K562 (cell line): ENCODE data around the gene LGI4. TPM values are rescaled to one million over a fixed set of nuclear protein-coding genes. Genes with fewer than 3 reads are reported as not detected.
A peak's percentile ranks its signal among the peaks of the same experiment; 100 is the strongest.

ENCODE experiments used
- ATAC-seq: fragments of 200-7000 bp; cut with Tn5 transposase; 3 replicates; pipeline ENCODE4 v1.9.1; 2020; ENCODE audit warnings: moderate library complexity
- BruUV-seq: library from RNA; stranded (reverse); fragments of 400-500 nt; replicated peaks from 2 replicates; lab custom pipeline; 2021; lab: Mats Ljungman, UMichigan
- CTCF ChIA-PET: fragments of 300-600 bp; formaldehyde crosslinking; extraction: SDS; loops from one replicate; lab custom pipeline; 2021; ENCODE audit warnings: low intra/inter-chr PET ratio; lab: Yijun Ruan, JAX
- POLR2A ChIA-PET: fragments of 300-600, 350-650 bp; sonication (Branson Sonifier 250); formaldehyde crosslinking; extraction: SDS; loops from one replicate; lab custom pipeline; 2021; ENCODE audit warnings: antibody characterized with exemption, inconsistent platforms; lab: Yijun Ruan, JAX
- DNase-seq, 4 experiments: peaks; one replicate each; pipeline versions ENCODE4 v3.0.0 to v3.0.0-alpha.2; 2011 to 2018; ENCODE audit warnings: low spot score in 3 of 4, mixed read lengths in 3 of 4; ENCODE audit errors: extremely low read depth in 1 of 4
- FAIRE-seq: peaks from 2 replicates; lab custom pipeline; 2011; peaks lifted over from hg19 to GRCh38; lab: Jason Lieb, UNC
- H2AFZ ChIP-seq: 2 replicates; pipeline ENCODE4 v1.6.0; 2011; ENCODE audit warnings: low read depth, low read length, control low read depth, inconsistent platforms
- H3K27ac ChIP-seq: fragments of 200-600 bp; 3 replicates; pipeline ENCODE4 v1.8.0; 2011; ENCODE audit warnings: low read depth, mild to moderate bottlenecking, control low read depth, inconsistent platforms, low read length, moderate library complexity, mixed read lengths; ENCODE audit errors: extremely low read depth
- H3K27me3 ChIP-seq, 2 experiments: fragments of 300-600 bp in 1 of 2; 2 replicates in 1 of 2; 3 replicates in 1 of 2; pipeline versions ENCODE4 v1.6.0 to v1.8.0; 2011; ENCODE audit warnings: inconsistent platforms in 2 of 2, low read length in 2 of 2, mild to moderate bottlenecking in 1 of 2, mixed read lengths in 1 of 2, moderate library complexity in 1 of 2; ENCODE audit not compliant: control insufficient read depth in 2 of 2, insufficient read depth in 2 of 2
- H3K36me3 ChIP-seq: fragments of 300-600 bp; 3 replicates; pipeline ENCODE4 v1.8.0; 2011; ENCODE audit warnings: mild to moderate bottlenecking, low read length, inconsistent platforms; ENCODE audit not compliant: control insufficient read depth, insufficient read depth
- H3K4me1 ChIP-seq, 2 experiments: fragments of 200-600 bp in 1 of 2; replicated peaks in 1 of 2; 2 replicates in 1 of 2; 3 replicates in 1 of 2; pipeline versions ENCODE4 v1.5.1 to v1.8.0; 2011; ENCODE audit warnings: inconsistent platforms in 2 of 2, low read length in 2 of 2, mild to moderate bottlenecking in 1 of 2, mixed read lengths in 1 of 2, moderate library complexity in 1 of 2; ENCODE audit not compliant: control insufficient read depth in 2 of 2, insufficient read depth in 2 of 2
- H3K4me2 ChIP-seq: 2 replicates; pipeline ENCODE4 v1.6.1; 2011; ENCODE audit warnings: low read length, control low read depth, inconsistent platforms, mixed read lengths; ENCODE audit not compliant: insufficient read depth
- H3K4me3 ChIP-seq: fragments of 200-600 bp; sonication (generic), shearing (Covaris generic); 2 replicates; pipeline ENCODE4 v1.5.1; 2016; ENCODE audit warnings: control low read depth, inconsistent platforms
- H3K79me2 ChIP-seq: fragments of 200-600 bp; 3 replicates; pipeline ENCODE4 v1.8.0; 2011; ENCODE audit warnings: low read length, inconsistent platforms; ENCODE audit not compliant: control insufficient read depth, insufficient read depth
- H3K9ac ChIP-seq, 2 experiments: 2 replicates each; pipeline versions ENCODE4 v1.6.0 to v1.6.1; 2011; ENCODE audit warnings: low read depth in 2 of 2, low read length in 2 of 2, control low read depth in 1 of 2, inconsistent platforms in 1 of 2, mild to moderate bottlenecking in 1 of 2, mixed read lengths in 1 of 2; ENCODE audit not compliant: insufficient read depth in 1 of 2
- H3K9me1 ChIP-seq: one replicate; pipeline ENCODE4 v1.6.0; 2011; ENCODE audit warnings: inconsistent platforms, mild to moderate bottlenecking, low read length, moderate library complexity; ENCODE audit not compliant: control insufficient read depth, insufficient read depth
- H3K9me3 ChIP-seq: replicated peaks from 2 replicates; pipeline ENCODE4 v1.5.1; 2011; ENCODE audit warnings: low read depth, low read length, inconsistent platforms; ENCODE audit not compliant: control insufficient read depth, insufficient read depth
- H4K20me1 ChIP-seq: replicated peaks from 2 replicates; pipeline ENCODE4 v1.6.1; 2011; ENCODE audit warnings: low read length, inconsistent platforms, mixed read lengths; ENCODE audit not compliant: control insufficient read depth, insufficient read depth
- BHLHE40 ChIP-seq: IDR thresholded peaks from 2 replicates; pipeline ENCODE4 v1.6.1; 2011; ENCODE audit warnings: low read length, improper control_type of control experiment
- BRD9 ChIP-seq: fragments of 450-650 bp; IDR thresholded peaks from 2 replicates; pipeline ENCODE4 v1.6.1; 2018; ENCODE audit warnings: low read depth; ENCODE audit not compliant: partially characterized antibody
- GTF2A2 ChIP-seq: IDR thresholded peaks from 2 replicates; pipeline ENCODE4 v1.6.1; 2016; ENCODE audit warnings: mild to moderate bottlenecking, missing genetic modification characterization, missing compliant biosample characterization
- HDGF ChIP-seq: fragments of 450-650 bp; IDR thresholded peaks from 2 replicates; pipeline ENCODE4 v1.6.1; 2016
- HNRNPLL ChIP-seq: fragments of 200-400 bp; formaldehyde crosslinking; IDR thresholded peaks from 2 replicates; pipeline ENCODE4 v1.6.1; 2017; ENCODE audit warnings: low read length, low read depth, mild to moderate bottlenecking; ENCODE audit not compliant: poor library complexity, severe bottlenecking
- KDM1A ChIP-seq, 2 experiments: fragments of 450-650 bp; IDR thresholded peaks; 2 replicates each; pipeline ENCODE4 v1.6.1; 2016; ENCODE audit warnings: mild to moderate bottlenecking in 2 of 2
- MAFG ChIP-seq: fragments of 450-650 bp; conservative IDR thresholded peaks from 2 replicates; pipeline ENCODE4 v1.6.1; 2016; ENCODE audit warnings: missing genetic modification characterization, missing compliant biosample characterization
- NFYB ChIP-seq: IDR thresholded peaks from 2 replicates; pipeline ENCODE4 v1.6.1; 2011; ENCODE audit warnings: mild to moderate bottlenecking, moderate library complexity; ENCODE audit not compliant: insufficient read length; ENCODE audit errors: extremely low read depth
- NUFIP1 ChIP-seq: fragments of 450-650 bp; IDR thresholded peaks from 2 replicates; pipeline ENCODE4 v1.6.1; 2018; ENCODE audit not compliant: partially characterized antibody
- POLR2AphosphoS5 ChIP-seq: IDR thresholded peaks from 2 replicates; pipeline ENCODE4 v1.6.1; 2011; ENCODE audit warnings: mild to moderate bottlenecking, low read depth, low read length, moderate library complexity; ENCODE audit not compliant: control insufficient read depth, insufficient read depth
- PURB ChIP-seq: sonication (generic); formaldehyde crosslinking; IDR thresholded peaks from 2 replicates; pipeline ENCODE4 v1.9.0; 2021; ENCODE audit warnings: low read depth, mild to moderate bottlenecking, missing genetic modification reagents
- RCOR1 ChIP-seq, 2 experiments: IDR thresholded peaks; 2 replicates each; pipeline ENCODE4 v1.6.1; 2012; ENCODE audit warnings: low read depth in 2 of 2, low read length in 2 of 2, borderline replicate concordance in 1 of 2, improper control_type of control experiment in 1 of 2
- RFX5 ChIP-seq: IDR thresholded peaks from 2 replicates; pipeline ENCODE4 v1.6.1; 2011; ENCODE audit warnings: low read depth, mild to moderate bottlenecking, improper control_type of control experiment, low read length
- SAFB ChIP-seq: fragments of 200-400 bp; formaldehyde crosslinking; IDR thresholded peaks from 2 replicates; pipeline ENCODE4 v1.6.1; 2017; ENCODE audit warnings: low read depth, low read length, borderline replicate concordance
- SIN3B ChIP-seq: fragments of 450-650 bp; IDR thresholded peaks from 2 replicates; pipeline ENCODE4 v1.6.1; 2017; ENCODE audit warnings: low read depth, mild to moderate bottlenecking, moderate library complexity
- SRSF1 ChIP-seq: fragments of 200-400 bp; formaldehyde crosslinking; IDR thresholded peaks from 2 replicates; pipeline ENCODE4 v1.6.1; 2017; ENCODE audit warnings: mild to moderate bottlenecking, low read depth, low read length, moderate library complexity
- TEAD1 ChIP-seq, 2 experiments: fragments of 450-650 bp in 1 of 2; sonication (generic) in 1 of 2; formaldehyde crosslinking; IDR thresholded peaks; 2 replicates each; pipeline versions ENCODE4 v1.4.0 to v1.8.0; 2020 to 2022; ENCODE audit warnings: mild to moderate bottlenecking in 2 of 2, missing genetic modification reagents in 1 of 2
- XRCC4 ChIP-seq: IDR thresholded peaks from one replicate; pipeline ENCODE4 v1.6.1; 2011; ENCODE audit not compliant: insufficient read depth, insufficient read length; ENCODE audit errors: extremely low read depth
- ZKSCAN3 ChIP-seq: fragments of 250-450 bp; sonication (Bioruptor Pico); IDR thresholded peaks from 2 replicates; pipeline ENCODE4 v1.4.0; 2020
- ZNF436 ChIP-seq: fragments of 250-450, 450-650 bp; sonication (Bioruptor Pico); formaldehyde crosslinking; IDR thresholded peaks from 2 replicates; pipeline ENCODE4 v1.7.0; 2020; ENCODE audit warnings: mild to moderate bottlenecking
- WGBS: fragments of 100-300 bp; shearing (Covaris generic); methylation state at CpG from one replicate; pipeline ENCODE4 v1.1.6; 2016; ENCODE audit warnings: low coverage, mixed read lengths; ENCODE audit not compliant: insufficient coverage; ENCODE audit errors: missing lambda C conversion rate; 5-methylcytosine and 5-hydroxymethylcytosine counted together
- in situ Hi-C: fragments of 300-500 bp; cut with MboI; formaldehyde crosslinking; loops from 4 replicates; pipeline ENCODE4 v1.15.0; 2018; ENCODE audit warnings: inconsistent platforms, mixed read lengths
- intact Hi-C: fragments of 100-400 bp; cut with micrococcal nuclease; formaldehyde crosslinking; loops from 2 replicates; pipeline ENCODE4 v1.14.2; 2022
- polyA plus RNA-seq, 8 experiments: library from polyadenylated mRNA; depleted of rRNA in 4 of 8; stranded (reverse) in 5 of 8; unstranded in 3 of 8; fragments of >200 nt; fragmentation: Nextera tagmentation in 2 of 8; fragmentation: Illumina TruSeq in 1 of 8; extraction: Ambion mirVana in 2 of 8; extraction: Trizol in 1 of 8; gene quantifications; 2 replicates each; pipeline versions ENCODE4 v1.2.1 to v1.2.3, GENCODE V29; 2011 to 2014; ENCODE audit warnings: inconsistent platforms in 1 of 8, missing spikeins in 1 of 8
- total RNA-seq, 7 experiments: library from RNA; depleted of rRNA in 6 of 7; stranded (reverse); fragments of >200 nt in 6 of 7; fragmentation: Illumina TruSeq in 2 of 7; extraction: Trizol in 2 of 7; gene quantifications; 2 replicates each; pipeline versions ENCODE4 v1.2.1 to v1.2.3, GENCODE V29; 2011 to 2021; ENCODE audit warnings: low replicate concordance in 1 of 7
- TF ChIP-seq, protein P1 (sequence below): sonication (generic); formaldehyde crosslinking; IDR thresholded peaks from 2 replicates; pipeline ENCODE4 v1.9.0; 2022; ENCODE audit warnings: mild to moderate bottlenecking, missing genetic modification reagents
- TF ChIP-seq, protein P2 (sequence below), 2 experiments: IDR thresholded peaks; 2 replicates each; pipeline ENCODE4 v1.6.1; 2011; ENCODE audit warnings: borderline replicate concordance in 1 of 2, control low read depth in 1 of 2, low read depth in 1 of 2, low read length in 1 of 2, mild to moderate bottlenecking in 1 of 2, mixed read lengths in 1 of 2, moderate library complexity in 1 of 2; ENCODE audit not compliant: insufficient read depth in 1 of 2, insufficient read length in 1 of 2, poor library complexity in 1 of 2, severe bottlenecking in 1 of 2; ENCODE audit errors: extremely low read depth in 1 of 2

The LGI4 gene
- total and polyA plus RNA-seq, 9 of the 15 experiments (the other 6 are each of a cell fraction or from before 2014, with no cell fraction given) = 0.14 to 0.30 (median 0.24) TPM; not detected in 4

DNA sequence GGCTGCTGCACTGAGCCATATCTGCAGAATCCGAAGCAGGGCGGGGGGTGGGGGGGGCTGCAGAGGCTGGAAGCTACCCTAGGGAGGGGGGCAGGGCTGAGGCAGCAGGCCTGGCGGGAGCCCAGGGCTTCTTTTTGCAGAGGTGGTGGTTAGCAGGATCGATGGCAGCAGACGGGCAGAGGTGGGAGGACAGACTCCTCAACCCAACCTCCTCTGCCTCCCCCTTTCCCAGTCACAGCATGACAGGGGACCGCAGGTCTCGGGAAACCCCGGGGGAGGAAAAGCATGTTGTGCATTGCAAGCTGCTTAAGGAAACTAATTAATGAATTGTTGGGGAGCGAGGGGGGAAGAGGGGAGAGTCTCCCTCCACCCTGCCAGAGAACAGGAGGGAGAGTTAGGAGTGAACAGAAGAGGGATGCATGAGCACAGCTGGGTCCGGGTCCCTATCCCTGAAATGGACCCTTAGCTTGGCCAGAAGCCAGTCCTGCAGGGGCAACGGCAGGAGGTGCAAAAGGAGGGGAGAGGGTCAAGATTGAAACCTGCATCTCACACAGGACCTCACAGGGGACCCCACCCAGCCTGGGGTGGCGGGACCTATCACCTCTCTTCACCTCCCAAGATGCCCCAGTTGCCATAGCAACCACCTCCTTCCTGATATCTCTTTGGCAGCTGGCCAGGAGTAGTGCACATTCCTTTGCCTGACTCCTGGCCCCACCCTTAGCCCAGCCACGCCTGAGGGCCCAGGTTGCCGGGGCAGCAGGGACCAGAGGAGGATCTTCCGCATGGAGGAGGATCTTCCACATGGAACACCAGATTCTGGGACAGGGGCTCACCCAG is 10.0 kb upstream of the LGI4 start:
- ChIA-PET CTCF (no interaction called here), POLR2A (interaction anchor here (0.6 to 1.0 kb wide), 2 partner anchors 14 to 317 kb away, joined by 3 read pairs; no protein-coding TSS in a partner anchor)
- Histone ChIP-seq H3K4me1 (peaks cover 13 to 43% of the 10 kb centered on the region in 2 experiments), H3K9me1 (no peaks in the 10 kb centered on the region), H3K4me2 (no peak overlapping the region), H2AFZ (no peak overlapping the region), H3K79me2 (no peaks in the 10 kb centered on the region), H4K20me1 (peaks cover 12% of the 10 kb centered on the region), H3K9me3 (no peaks in the 10 kb centered on the region), H3K27ac (no peak overlapping the region), H3K27me3 (no peaks in the 10 kb centered on the region; a peak in 1 of 5 replicates), H3K36me3 (peaks cover 8% of the 10 kb centered on the region; the same call in 2 of the 3 replicates), H3K9ac (no peak overlapping the region), H3K4me3 (no peak overlapping the region)
- WGBS = 6% methylated on average over 11 of the region's 15 CpGs
- in situ Hi-C loops = no loop called here
- FAIRE-seq (peak; percentile 86), ATAC-seq (peak; percentile 31), DNase-seq (peak; percentile 87 to 95 (median 88))
- intact Hi-C loops = loop anchor here (5.0 kb wide), 1 partner anchor 122 kb away; the partner anchor contains the start of gene USF2
- BruUV-seq = no TSS peak
- peak; percentile 49 to 86 for TF ChIP-seq TEAD1 (CRISPR knock-in tag; IDR thresholded peaks at IDR 0.05)
- TF ChIP-seq HDGF = no peak
- TF ChIP-seq GTF2A2 (tag) = no peak
- peak; percentile 62; the same call in 1 of the 2 replicates for TF ChIP-seq RFX5
- TF ChIP-seq, protein P1, sequence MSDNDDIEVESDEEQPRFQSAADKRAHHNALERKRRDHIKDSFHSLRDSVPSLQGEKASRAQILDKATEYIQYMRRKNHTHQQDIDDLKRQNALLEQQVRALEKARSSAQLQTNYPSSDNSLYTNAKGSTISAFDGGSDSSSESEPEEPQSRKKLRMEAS (CRISPR knock-in tag) = no peak
- TF ChIP-seq SIN3B = no peak
- 0 out of 2 replicates have a peak, but pooled peaks have one; percentile 3 for TF ChIP-seq BHLHE40
- no peak for TF ChIP-seq MAFG (tag)
- peak; percentile 73 to 99; a peak in 3 of 4 replicates for TF ChIP-seq RCOR1 (IDR thresholded peaks at IDR 0.05; ENCODE audit: borderline replicate concordance in 1 of 2, low read depth in 2 of 2, low read length in 2 of 2)
- TF ChIP-seq NUFIP1 = no peak
- TF ChIP-seq SAFB = no peak
- no peak for TF ChIP-seq ZNF436 (CRISPR knock-in tag)
- no peak for TF ChIP-seq SRSF1
- TF ChIP-seq KDM1A (IDR thresholded peaks at IDR 0.05) = peak; percentile 91 to 96
- TF ChIP-seq HNRNPLL = no peak
- 0 out of 2 replicates have a peak, but pooled peaks have one; percentile 13 for TF ChIP-seq POLR2AphosphoS5
- TF ChIP-seq, protein P2, sequence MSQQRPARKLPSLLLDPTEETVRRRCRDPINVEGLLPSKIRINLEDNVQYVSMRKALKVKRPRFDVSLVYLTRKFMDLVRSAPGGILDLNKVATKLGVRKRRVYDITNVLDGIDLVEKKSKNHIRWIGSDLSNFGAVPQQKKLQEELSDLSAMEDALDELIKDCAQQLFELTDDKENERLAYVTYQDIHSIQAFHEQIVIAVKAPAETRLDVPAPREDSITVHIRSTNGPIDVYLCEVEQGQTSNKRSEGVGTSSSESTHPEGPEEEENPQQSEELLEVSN (IDR thresholded peaks at IDR 0.05; ENCODE audit: borderline replicate concordance in 1 of 2, extremely low read depth in 1 of 2, insufficient read depth in 1 of 2, insufficient read length in 1 of 2, low read depth in 1 of 2, low read length in 1 of 2, poor library complexity in 1 of 2, severe bottlenecking in 1 of 2) = no peak
- no peak for TF ChIP-seq BRD9
- no peak for TF ChIP-seq ZKSCAN3 (CRISPR knock-in tag)
- no peak for TF ChIP-seq PURB (CRISPR knock-in tag)
- no peak for TF ChIP-seq XRCC4
- no peak for TF ChIP-seq NFYB
